IMR-90 (cell line): ENCODE data around the gene EVI5. TPM values are rescaled to one million over a fixed set of nuclear protein-coding genes. Genes with fewer than 3 reads are reported as not detected.

Source experiments
- ATAC-seq: fragments of 200-7000 bp; cut with Tn5 transposase; 2 replicates; pipeline ENCODE4 v1.9.1; 2020; ENCODE audit warnings: low read depth, mild to moderate bottlenecking, moderate library complexity
- BruUV-seq: library from RNA; stranded (reverse); fragments of 400-500 nt; replicated peaks from 2 replicates; lab custom pipeline; 2021; lab: Mats Ljungman, UMichigan
- CTCF ChIA-PET: fragments of 300-600 bp; formaldehyde crosslinking; extraction: SDS; loops from one replicate; lab custom pipeline; 2021; ENCODE audit warnings: antibody characterized with exemption; lab: Yijun Ruan, JAX
- POLR2A ChIA-PET: fragments of 300-600 bp; sonication (Branson Sonifier 250); formaldehyde crosslinking; loops from one replicate; lab custom pipeline; 2022; ENCODE audit warnings: antibody characterized with exemption; ENCODE audit not compliant: unreplicated experiment; lab: Charles Lee
- DNase-seq: peaks from one replicate; pipeline ENCODE4 v3.0.0; 2013
- H2AFZ ChIP-seq: replicated peaks from 2 replicates; pipeline ENCODE3; 2013; ENCODE audit warnings: low read length, mild to moderate bottlenecking; ENCODE audit not compliant: poor library complexity
- H2AK5ac ChIP-seq: 2 replicates; pipeline ENCODE4 v1.6.1; 2013; ENCODE audit warnings: low read depth, low read length, inconsistent platforms
- H2AK9ac ChIP-seq: replicated peaks from 2 replicates; pipeline ENCODE3; 2013; ENCODE audit warnings: mild to moderate bottlenecking, low read depth, low read length, moderate library complexity; ENCODE audit not compliant: poor library complexity
- H2BK120ac ChIP-seq: 2 replicates; pipeline ENCODE4 v1.6.1; 2013; ENCODE audit warnings: low read depth, low read length, inconsistent platforms
- H2BK15ac ChIP-seq: 3 replicates; pipeline ENCODE4 v1.6.1; 2013; ENCODE audit warnings: low read depth, low read length, inconsistent platforms
- H2BK20ac ChIP-seq: 2 replicates; pipeline ENCODE4 v1.6.1; 2013; ENCODE audit warnings: low read depth, mild to moderate bottlenecking, inconsistent platforms, low read length, moderate library complexity
- H2BK5ac ChIP-seq: 2 replicates; pipeline ENCODE4 v1.6.1; 2013; ENCODE audit warnings: mild to moderate bottlenecking, low read depth, low read length, inconsistent platforms; ENCODE audit not compliant: poor library complexity, severe bottlenecking
- H3K14ac ChIP-seq: replicated peaks from 2 replicates; pipeline ENCODE4 v1.6.1; 2013; ENCODE audit warnings: low read depth, low read length, inconsistent platforms
- H3K18ac ChIP-seq: 2 replicates; pipeline ENCODE4 v1.6.1; 2013; ENCODE audit warnings: low read depth, low read length, control low read depth
- H3K23ac ChIP-seq: 2 replicates; pipeline ENCODE4 v1.6.1; 2013; ENCODE audit warnings: low read depth, low read length, inconsistent platforms
- H3K27ac ChIP-seq: 2 replicates; pipeline ENCODE4 v1.5.1; 2013; ENCODE audit warnings: mild to moderate bottlenecking, control low read depth, low read length; ENCODE audit not compliant: insufficient read depth
- H3K27me3 ChIP-seq: 2 replicates; pipeline ENCODE4 v1.6.1; 2013; ENCODE audit warnings: low read length; ENCODE audit not compliant: control insufficient read depth, insufficient read depth
- H3K36me3 ChIP-seq: 2 replicates; pipeline ENCODE4 v1.6.1; 2013; ENCODE audit warnings: low read length, mixed read lengths; ENCODE audit not compliant: control insufficient read depth, insufficient read depth
- H3K4ac ChIP-seq: 2 replicates; pipeline ENCODE4 v1.6.1; 2013; ENCODE audit warnings: low read depth, low read length, inconsistent platforms
- H3K4me1 ChIP-seq: 2 replicates; pipeline ENCODE4 v1.6.1; 2013; ENCODE audit warnings: low read length, mixed read lengths; ENCODE audit not compliant: control insufficient read depth, insufficient read depth
- H3K4me2 ChIP-seq: 2 replicates; pipeline ENCODE4 v1.6.1; 2013; ENCODE audit warnings: low read depth, mild to moderate bottlenecking, control low read depth, low read length, moderate library complexity
- H3K4me3 ChIP-seq: 2 replicates; pipeline ENCODE4 v1.5.1; 2013; ENCODE audit warnings: low read depth, mild to moderate bottlenecking, control low read depth, low read length, moderate library complexity; ENCODE audit not compliant: insufficient read depth
- H3K56ac ChIP-seq: 2 replicates; pipeline ENCODE4 v1.6.1; 2013; ENCODE audit warnings: low read length, inconsistent platforms; ENCODE audit not compliant: insufficient read depth; ENCODE audit errors: extremely low read depth
- H3K79me1 ChIP-seq, 2 experiments: 2 replicates each; pipeline ENCODE4 v1.6.1; 2013; ENCODE audit warnings: low read length in 2 of 2, inconsistent platforms in 1 of 2, low read depth in 1 of 2
- H3K9ac ChIP-seq: 2 replicates; pipeline ENCODE4 v1.6.1; 2013; ENCODE audit warnings: low read depth, low read length, control low read depth
- H3K9me1 ChIP-seq: 2 replicates; pipeline ENCODE4 v1.6.1; 2013; ENCODE audit warnings: low read length, inconsistent platforms; ENCODE audit not compliant: insufficient read depth
- H3K9me3 ChIP-seq: 2 replicates; pipeline ENCODE4 v1.6.1; 2013; ENCODE audit warnings: low read length; ENCODE audit not compliant: control insufficient read depth, insufficient read depth
- H4K20me1 ChIP-seq: 2 replicates; pipeline ENCODE4 v1.6.1; 2013; ENCODE audit warnings: low read length, inconsistent platforms; ENCODE audit not compliant: insufficient read depth
- H4K5ac ChIP-seq: 2 replicates; pipeline ENCODE4 v1.6.1; 2013; ENCODE audit warnings: mild to moderate bottlenecking, low read depth, low read length, control low read depth
- H4K8ac ChIP-seq, 2 experiments: 2 replicates each; pipeline ENCODE4 v1.6.1; 2013; ENCODE audit warnings: low read depth in 2 of 2, low read length in 2 of 2, control low read depth in 1 of 2, inconsistent platforms in 1 of 2
- H4K91ac ChIP-seq: 2 replicates; pipeline ENCODE4 v1.6.1; 2013; ENCODE audit warnings: low read depth, low read length, inconsistent platforms; ENCODE audit not compliant: insufficient read depth
- MXI1 ChIP-seq: IDR thresholded peaks from 2 replicates; pipeline ENCODE4 v1.6.1; 2012; ENCODE audit warnings: low read depth, mild to moderate bottlenecking, low read length, moderate library complexity, borderline replicate concordance
- WGBS, 2 experiments: methylation state at CpG; one replicate each; pipeline versions ENCODE4 v1.1.5 to v1.1.7; 2013; ENCODE audit warnings: missing lambda C conversion rate in 2 of 2; ENCODE audit not compliant: insufficient read length in 1 of 2; ENCODE audit errors: extremely low coverage in 2 of 2; 5-methylcytosine and 5-hydroxymethylcytosine counted together
- dilution Hi-C: fragments of 300-500 bp; cut with HindIII; formaldehyde crosslinking; loops from one replicate; pipeline ENCODE4 v1.14.3; 2018; ENCODE audit warnings: low sequenced_read_pairs; ENCODE audit not compliant: unreplicated experiment
- in situ Hi-C: fragments of 300-500 bp; cut with MboI; formaldehyde crosslinking; loops from 3 replicates; pipeline ENCODE4 v1.14.3; 2019; ENCODE audit warnings: low sequenced_read_pairs, inconsistent platforms, mixed read lengths
- intact Hi-C: fragments of 100-400 bp; cut with micrococcal nuclease; formaldehyde crosslinking; loops from 2 replicates; pipeline ENCODE4 v1.10.0; 2022
- polyA plus RNA-seq, 3 experiments: library from polyadenylated mRNA; depleted of rRNA; stranded (reverse); fragments of >200 nt; gene quantifications; 2 replicates each; pipeline ENCODE4 v1.2.3, GENCODE V29; 2012; ENCODE audit warnings: low replicate concordance in 1 of 3
- total RNA-seq: library from RNA; depleted of rRNA; stranded (reverse); fragments of >200 nt; gene quantifications from 2 replicates; pipeline ENCODE4 v1.2.3, GENCODE V29; 2012
- TF ChIP-seq, protein P1 (sequence below): fragments of 150-350 bp; IDR thresholded peaks from 2 replicates; pipeline ENCODE4 v1.6.1; 2016; ENCODE audit warnings: low read depth, mild to moderate bottlenecking, low read length, moderate library complexity, borderline replicate concordance

The EVI5 gene
- total and polyA plus RNA-seq, 2 of the 4 experiments (the other 2 are of a cell fraction), result 13.9 to 26.9 TPM

DNA sequence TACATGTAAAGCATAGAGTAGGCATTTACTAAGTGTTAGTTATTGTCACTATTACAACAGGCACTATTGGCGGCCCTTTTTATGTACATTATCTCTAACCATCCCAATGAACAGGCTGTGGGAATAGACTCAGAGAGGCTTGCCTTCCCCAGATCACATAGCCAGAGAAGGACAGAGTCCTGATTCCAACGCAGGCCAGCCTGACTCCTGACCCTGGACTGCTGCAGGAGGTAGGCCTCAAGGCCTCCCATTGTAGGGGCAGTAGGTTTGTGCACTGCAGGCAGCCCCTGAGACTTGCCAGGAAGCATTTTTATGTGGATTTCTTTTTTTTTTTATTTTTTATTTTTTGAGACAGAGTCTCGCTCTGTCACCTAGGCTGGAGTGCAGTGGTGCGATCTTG, 291.8 kb downstream of the EVI5 start:
- Histone ChIP-seq H4K20me1 (no peaks in the 10 kb centered on the region), H2BK20ac (no peak overlapping the region), H3K27ac (no peak overlapping the region), H4K91ac (no peak overlapping the region), H3K4me3 (no peak overlapping the region), H3K23ac (no peak overlapping the region), H2AK5ac (no peak overlapping the region), H3K9me1 (no peaks in the 10 kb centered on the region), H3K18ac (no peak overlapping the region), H3K4me2 (no peak overlapping the region), H3K14ac (no peak overlapping the region), H3K4ac (no peak overlapping the region), H3K9me3 (no peaks in the 10 kb centered on the region), H3K9ac (no peak overlapping the region), H4K8ac (no peak overlapping the region), H2BK120ac (no peak overlapping the region), H2BK5ac (no peak overlapping the region), H3K27me3 (peaks cover 14% of the 10 kb centered on the region), H2AFZ (no peak overlapping the region), H3K4me1 (no peaks in the 10 kb centered on the region), H3K79me1 (no peaks in the 10 kb centered on the region), H3K56ac (no peak overlapping the region), H4K5ac (no peak overlapping the region), H2AK9ac (no peak overlapping the region), H3K36me3 (no peaks in the 10 kb centered on the region), H2BK15ac (no peak overlapping the region)
- dilution Hi-C loops, result no loop called here
- CTCF ChIA-PET, result no interaction called here
- BruUV-seq, result no TSS peak
- intact Hi-C loops, result no loop called here
- WGBS, 2 experiments, result no CpG with 5 or more reads among the region's 4 CpGs
- POLR2A ChIA-PET, result no interaction called here
- TF ChIP-seq, protein P1, sequence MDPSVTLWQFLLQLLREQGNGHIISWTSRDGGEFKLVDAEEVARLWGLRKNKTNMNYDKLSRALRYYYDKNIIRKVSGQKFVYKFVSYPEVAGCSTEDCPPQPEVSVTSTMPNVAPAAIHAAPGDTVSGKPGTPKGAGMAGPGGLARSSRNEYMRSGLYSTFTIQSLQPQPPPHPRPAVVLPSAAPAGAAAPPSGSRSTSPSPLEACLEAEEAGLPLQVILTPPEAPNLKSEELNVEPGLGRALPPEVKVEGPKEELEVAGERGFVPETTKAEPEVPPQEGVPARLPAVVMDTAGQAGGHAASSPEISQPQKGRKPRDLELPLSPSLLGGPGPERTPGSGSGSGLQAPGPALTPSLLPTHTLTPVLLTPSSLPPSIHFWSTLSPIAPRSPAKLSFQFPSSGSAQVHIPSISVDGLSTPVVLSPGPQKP, result no peak
- TF ChIP-seq MXI1, result no peak
- in situ Hi-C loops, result no loop called here
- DNase-seq, result no peak
- no peak for ATAC-seq
